Dendritic cell treated with granulocyte-macrophage colony-stimulating factor and Interleukin-4, amounts not matched to agents 40 ng/mL and 50 ng/mL, for 4 days (primary cell): ENCODE measurements around the gene CLIC1.

Experiments used
- H3K27ac Mint-ChIP-seq: one replicate; pipeline ENCODE4 v1.8.0; 2022; ENCODE audit warnings: mild to moderate bottlenecking, mixed read lengths
- H3K27me3 Mint-ChIP-seq: one replicate; pipeline ENCODE4 v1.8.0; 2022; ENCODE audit warnings: mild to moderate bottlenecking, mixed read lengths
- H3K36me3 Mint-ChIP-seq: one replicate; pipeline ENCODE4 v1.8.0; 2022; ENCODE audit warnings: low read depth, mixed read lengths
- H3K4me1 Mint-ChIP-seq: one replicate; pipeline ENCODE4 v1.8.0; 2022; ENCODE audit warnings: low read depth, mixed read lengths
- H3K4me3 Mint-ChIP-seq: one replicate; pipeline ENCODE4 v1.8.0; 2022; ENCODE audit warnings: mild to moderate bottlenecking, moderate library complexity, mixed read lengths
- H3K9me3 Mint-ChIP-seq: one replicate; pipeline ENCODE4 v1.8.0; 2022; ENCODE audit warnings: mixed read lengths
- intact Hi-C: fragments of 100-400 bp; cut with micrococcal nuclease; formaldehyde crosslinking; loops from one replicate; pipeline ENCODE4 v1.15.0; 2022

Gene CLIC1

GRCh38 chr6:31737991-31738979 lies 2.0 kb upstream of the CLIC1 start:
- H3K27ac Mint-ChIP-seq = peak overlapping the region; percentile 91
- no peaks in the 10 kb centered on the region for H3K9me3 Mint-ChIP-seq
- peaks cover 57% of the 10 kb centered on the region for H3K36me3 Mint-ChIP-seq
- H3K4me3 Mint-ChIP-seq = peak overlapping the region; percentile 100
- peaks cover 70% of the 10 kb centered on the region for H3K4me1 Mint-ChIP-seq
- intact Hi-C loops = loop anchor here (2.0 to 5.0 kb wide), 2 partner anchors 31 to 71 kb away; partner anchors contain the start of genes CSNK2B and LY6G5B
- no peaks in the 10 kb centered on the region for H3K27me3 Mint-ChIP-seq

- intact Hi-C loops = loop anchor here (5.0 kb wide), 1 partner anchor 70 kb away; the partner anchor contains the start of genes CSNK2B and LY6G5B
- no peaks in the 10 kb centered on the region for H3K27me3 Mint-ChIP-seq
- H3K36me3 Mint-ChIP-seq = peaks cover 61% of the 10 kb centered on the region
Measured at GRCh38 chr6:31737315-31737990, 1.1 kb upstream of the CLIC1 start.

GRCh38 chr6:31736768-31737314 lies 511 bp upstream of the CLIC1 start:
- peaks cover 65% of the 10 kb centered on the region for H3K36me3 Mint-ChIP-seq
- peak overlapping the region; percentile 91 for H3K27ac Mint-ChIP-seq
- H3K4me3 Mint-ChIP-seq = peak overlapping the region; percentile 100
- intact Hi-C loops = loop anchor here (5.0 kb wide), 1 partner anchor 70 kb away; the partner anchor contains the start of genes CSNK2B and LY6G5B
- no peaks in the 10 kb centered on the region for H3K27me3 Mint-ChIP-seq
- H3K4me1 Mint-ChIP-seq = peaks cover 80% of the 10 kb centered on the region
- no peaks in the 10 kb centered on the region for H3K9me3 Mint-ChIP-seq

More at GRCh38 chr6:31737315-31737990, 1.1 kb upstream of the CLIC1 start:
- Mint-ChIP-seq H3K4me3 (peak overlapping the region; percentile 100), H3K4me1 (peaks cover 75% of the 10 kb centered on the region), H3K9me3 (no peaks in the 10 kb centered on the region), H3K27ac (peak overlapping the region; percentile 91)

- Mint-ChIP-seq H3K27ac (peak overlapping the region; percentile 91), H3K4me1 (peaks cover 78% of the 10 kb centered on the region), H3K36me3 (peaks cover 72% of the 10 kb centered on the region), H3K27me3 (no peaks in the 10 kb centered on the region), H3K4me3 (peak overlapping the region; percentile 100), H3K9me3 (no peaks in the 10 kb centered on the region)
- intact Hi-C loops = loop anchor here (5.0 kb wide), 1 partner anchor 68 kb away; the partner anchor contains the start of genes CSNK2B and LY6G5B
Measured at GRCh38 chr6:31734821-31735406, 1.4 kb downstream of the CLIC1 start.

- peak overlapping the region; percentile 91 for H3K27ac Mint-ChIP-seq
- H3K9me3 Mint-ChIP-seq = no peaks in the 10 kb centered on the region
- H3K27me3 Mint-ChIP-seq = no peaks in the 10 kb centered on the region
- peaks cover 74% of the 10 kb centered on the region for H3K36me3 Mint-ChIP-seq
- H3K4me1 Mint-ChIP-seq = peaks cover 75% of the 10 kb centered on the region
- peak overlapping the region; percentile 100 for H3K4me3 Mint-ChIP-seq
- intact Hi-C loops = no loop called here
Measured at GRCh38 chr6:31734247-31734820, 2.0 kb downstream of the CLIC1 start.

- peaks cover 75% of the 10 kb centered on the region for H3K4me1 Mint-ChIP-seq
- H3K9me3 Mint-ChIP-seq = no peaks in the 10 kb centered on the region
Measured at GRCh38 chr6:31733734-31734133, 2.6 kb downstream of the CLIC1 start.

GRCh38 chr6:31732029-31732428 lies 4.3 kb downstream of the CLIC1 start:
- Mint-ChIP-seq H3K4me3 (no peak overlapping the region), H3K9me3 (no peaks in the 10 kb centered on the region), H3K27ac (peak overlapping the region; percentile 99), H3K27me3 (no peaks in the 10 kb centered on the region), H3K36me3 (peaks cover 98% of the 10 kb centered on the region), H3K4me1 (peaks cover 75% of the 10 kb centered on the region)
- intact Hi-C loops = no loop called here

More at GRCh38 chr6:31733734-31734133, 2.6 kb downstream of the CLIC1 start:
- intact Hi-C loops = no loop called here
- Mint-ChIP-seq H3K27ac (peak overlapping the region; percentile 91), H3K27me3 (no peaks in the 10 kb centered on the region), H3K4me3 (peak overlapping the region; percentile 100), H3K36me3 (peaks cover 80% of the 10 kb centered on the region)

GRCh38 chr6:31730631-31731086 lies 5.7 kb downstream of the CLIC1 start:
- H3K4me1 Mint-ChIP-seq = peaks cover 82% of the 10 kb centered on the region
- H3K27ac Mint-ChIP-seq = peak overlapping the region; percentile 99

GRCh38 chr6:31729979-31730630 lies 6.2 kb downstream of the CLIC1 start:
- H3K4me1 Mint-ChIP-seq = peaks cover 88% of the 10 kb centered on the region
- H3K36me3 Mint-ChIP-seq = peaks cover 100% of the 10 kb centered on the region
- H3K4me3 Mint-ChIP-seq = peak overlapping the region; percentile 99

More at GRCh38 chr6:31730631-31731086, 5.7 kb downstream of the CLIC1 start:
- peak overlapping the region; percentile 99 for H3K4me3 Mint-ChIP-seq
- H3K36me3 Mint-ChIP-seq = peaks cover 100% of the 10 kb centered on the region
- H3K9me3 Mint-ChIP-seq = no peaks in the 10 kb centered on the region
- no peaks in the 10 kb centered on the region for H3K27me3 Mint-ChIP-seq
- intact Hi-C loops = no loop called here

GRCh38 chr6:31729515-31729978 lies 6.8 kb downstream of the CLIC1 start:
- Mint-ChIP-seq H3K27me3 (peaks cover 3% of the 10 kb centered on the region), H3K27ac (peak overlapping the region; percentile 99), H3K36me3 (peaks cover 100% of the 10 kb centered on the region), H3K4me1 (peaks cover 91% of the 10 kb centered on the region), H3K4me3 (peak overlapping the region; percentile 99), H3K9me3 (no peaks in the 10 kb centered on the region)
- intact Hi-C loops = loop anchor here (1.0 to 5.0 kb wide), 3 partner anchors 26 to 103 kb away; partner anchors contain the start of gene ABHD16A

More at GRCh38 chr6:31729979-31730630, 6.2 kb downstream of the CLIC1 start:
- peak overlapping the region; percentile 99 for H3K27ac Mint-ChIP-seq
- peaks cover under 1% of the 10 kb centered on the region for H3K27me3 Mint-ChIP-seq
- no peaks in the 10 kb centered on the region for H3K9me3 Mint-ChIP-seq
- intact Hi-C loops = loop anchor here (1.0 to 5.0 kb wide), 3 partner anchors 27 to 102 kb away; partner anchors contain the start of gene ABHD16A

- H3K4me3 Mint-ChIP-seq = peak within 1 kb of the TSS; percentile 99
- H3K9me3 Mint-ChIP-seq = no peaks in the 10 kb centered on the region
- H3K4me1 Mint-ChIP-seq = peaks cover 91% of the 10 kb centered on the region
- intact Hi-C loops = loop anchor here (1.0 to 5.0 kb wide), 3 partner anchors 26 to 103 kb away; partner anchors contain the start of gene ABHD16A
- H3K27me3 Mint-ChIP-seq = peaks cover 6% of the 10 kb centered on the region
- peak within 1 kb of the TSS; percentile 99 for H3K27ac Mint-ChIP-seq
- H3K36me3 Mint-ChIP-seq = peaks cover 100% of the 10 kb centered on the region
Measured at GRCh38 chr6:31728767-31729514, 7.4 kb downstream of the CLIC1 start, which contains the start of gene DDAH2. TSS of gene DDAH2 (minus strand) at chr6:31729299. CDS start at chr6:31729161, 138 bp downstream.
